C4-2B (cell line): ENCODE data around the gene CELA1.

Source experiments
- CTCF ChIP-seq: fragments of 450-650 bp; conservative IDR thresholded peaks from 2 replicates; pipeline ENCODE4 v1.5.1; 2017; ENCODE audit warnings: mild to moderate bottlenecking
- ZFX ChIP-seq: fragments of 450-650 bp; IDR thresholded peaks from 2 replicates; pipeline ENCODE4 v1.6.1; 2017

- no peak for TF ChIP-seq CTCF
- TF ChIP-seq ZFX: no peak
These were observed 60.6 kb downstream of the CELA1 start for GRCh38 chr12:51285843-51286242.
